Keratinocyte (primary cell): ENCODE results near the gene GRAMD1B. TPM values are rescaled to one million over a fixed set of nuclear protein-coding genes. Genes with fewer than 3 reads are reported as not detected.

Experiments used
- DNase-seq: peaks from one replicate; pipeline ENCODE4 v3.0.0-alpha.2; 2011; ENCODE audit warnings: low read depth, missing footprints, low spot score
- FAIRE-seq: peaks from 2 replicates; lab custom pipeline; 2011; peaks lifted over from hg19 to GRCh38; lab: Jason Lieb, UNC
- H2AFZ ChIP-seq: 2 replicates; pipeline ENCODE4 v1.6.0; 2012; ENCODE audit warnings: low read length, control low read depth, inconsistent platforms; ENCODE audit not compliant: control insufficient read depth
- H3K27ac ChIP-seq: 2 replicates; pipeline ENCODE4 v1.5.1; 2011; ENCODE audit warnings: low read length; ENCODE audit not compliant: control insufficient read depth, insufficient read depth
- H3K27me3 ChIP-seq: 3 replicates; pipeline ENCODE4 v1.6.0; 2011; ENCODE audit warnings: low read length; ENCODE audit not compliant: control insufficient read depth, insufficient read depth; ENCODE audit errors: extremely low read depth
- H3K36me3 ChIP-seq, 2 experiments: 2 replicates in 1 of 2; 3 replicates in 1 of 2; pipeline ENCODE4 v1.5.1; 2011; ENCODE audit warnings: low read length in 2 of 2, mild to moderate bottlenecking in 1 of 2; ENCODE audit not compliant: control insufficient read depth in 2 of 2, insufficient read depth in 2 of 2; ENCODE audit errors: extremely low read depth in 1 of 2
- H3K4me1 ChIP-seq: 3 replicates; pipeline ENCODE4 v1.5.1; 2011; ENCODE audit warnings: low read length; ENCODE audit not compliant: control insufficient read depth, insufficient read depth; ENCODE audit errors: extremely low read depth
- H3K4me2 ChIP-seq: 3 replicates; pipeline ENCODE4 v1.6.0; 2011; ENCODE audit warnings: low read depth, low read length; ENCODE audit not compliant: control insufficient read depth, insufficient read depth; ENCODE audit errors: extremely low read depth
- H3K4me3 ChIP-seq, 3 experiments: fragments of 200-600 bp in 1 of 3; sonication (generic) in 1 of 3; 2 replicates in 2 of 3; 3 replicates in 1 of 3; pipeline ENCODE4 v1.5.1; 2011 to 2016; ENCODE audit warnings: low read length in 3 of 3, mild to moderate bottlenecking in 3 of 3, control low read depth in 2 of 3, inconsistent platforms in 1 of 3, low read depth in 1 of 3, mixed read lengths in 1 of 3, mixed run types in 1 of 3, moderate library complexity in 1 of 3; ENCODE audit not compliant: control insufficient read depth in 2 of 3, insufficient read depth in 2 of 3; ENCODE audit errors: extremely low read depth in 1 of 3
- H3K79me2 ChIP-seq: 2 replicates; pipeline ENCODE4 v1.6.0; 2012; ENCODE audit warnings: low read length; ENCODE audit not compliant: control insufficient read depth, insufficient read depth
- H3K9ac ChIP-seq: 3 replicates; pipeline ENCODE4 v1.6.0; 2011; ENCODE audit warnings: low read length; ENCODE audit not compliant: control insufficient read depth, insufficient read depth; ENCODE audit errors: extremely low read depth
- H3K9me1 ChIP-seq: 3 replicates; pipeline ENCODE4 v1.6.0; 2011; ENCODE audit warnings: low read length; ENCODE audit not compliant: control insufficient read depth, insufficient read depth; ENCODE audit errors: extremely low read depth
- H3K9me3 ChIP-seq: 2 replicates; pipeline ENCODE4 v1.5.1; 2012; ENCODE audit warnings: low read depth, low read length; ENCODE audit not compliant: control insufficient read depth
- H4K20me1 ChIP-seq: 3 replicates; pipeline ENCODE4 v1.6.0; 2011; ENCODE audit warnings: low read length; ENCODE audit not compliant: control insufficient read depth, insufficient read depth; ENCODE audit errors: extremely low read depth
- EZH2 ChIP-seq: IDR thresholded peaks from one replicate; pipeline ENCODE4 v1.6.1; 2012; ENCODE audit warnings: inconsistent platforms, mild to moderate bottlenecking, low read length, moderate library complexity
- dilution Hi-C: fragments of 300-500 bp; cut with MboI; formaldehyde crosslinking; loops from one replicate; pipeline ENCODE4 v1.7.0; 2020; ENCODE audit warnings: low sequenced_read_pairs; ENCODE audit not compliant: extremely low pct_ligation_motif_present
- polyA plus RNA-seq, 5 experiments: library from polyadenylated mRNA; depleted of rRNA in 3 of 5; stranded (reverse) in 3 of 5; stranded (forward) in 1 of 5; unstranded in 1 of 5; fragments of >200 nt; gene quantifications; 1 replicate in 1 of 5; 2 replicates in 3 of 5; 3 replicates in 1 of 5; pipeline versions ENCODE4 v1.2.1 to v1.2.3, GENCODE V29; 2011 to 2012; ENCODE audit warnings: missing spikeins in 2 of 5, low read depth in 1 of 5, low replicate concordance in 1 of 5
- TF ChIP-seq, protein P1 (sequence below), 3 experiments: IDR thresholded peaks in 1 of 3; conservative IDR thresholded peaks in 1 of 3; optimal IDR thresholded peaks in 1 of 3; 2 replicates in 2 of 3; 3 replicates in 1 of 3; pipeline versions ENCODE3 to v1.5.1; 2011; ENCODE audit warnings: low read length in 3 of 3, mild to moderate bottlenecking in 3 of 3, moderate library complexity in 2 of 3, control low read depth in 1 of 3, inconsistent platforms in 1 of 3; ENCODE audit not compliant: insufficient read depth in 2 of 3; ENCODE audit errors: extremely low read depth in 1 of 3

GRAMD1B gene
- polyA plus RNA-seq, 1 donor (not counting 4 experiments of a cell fraction or from before 2014, with no cell fraction given), result 0.04 TPM

DNA sequence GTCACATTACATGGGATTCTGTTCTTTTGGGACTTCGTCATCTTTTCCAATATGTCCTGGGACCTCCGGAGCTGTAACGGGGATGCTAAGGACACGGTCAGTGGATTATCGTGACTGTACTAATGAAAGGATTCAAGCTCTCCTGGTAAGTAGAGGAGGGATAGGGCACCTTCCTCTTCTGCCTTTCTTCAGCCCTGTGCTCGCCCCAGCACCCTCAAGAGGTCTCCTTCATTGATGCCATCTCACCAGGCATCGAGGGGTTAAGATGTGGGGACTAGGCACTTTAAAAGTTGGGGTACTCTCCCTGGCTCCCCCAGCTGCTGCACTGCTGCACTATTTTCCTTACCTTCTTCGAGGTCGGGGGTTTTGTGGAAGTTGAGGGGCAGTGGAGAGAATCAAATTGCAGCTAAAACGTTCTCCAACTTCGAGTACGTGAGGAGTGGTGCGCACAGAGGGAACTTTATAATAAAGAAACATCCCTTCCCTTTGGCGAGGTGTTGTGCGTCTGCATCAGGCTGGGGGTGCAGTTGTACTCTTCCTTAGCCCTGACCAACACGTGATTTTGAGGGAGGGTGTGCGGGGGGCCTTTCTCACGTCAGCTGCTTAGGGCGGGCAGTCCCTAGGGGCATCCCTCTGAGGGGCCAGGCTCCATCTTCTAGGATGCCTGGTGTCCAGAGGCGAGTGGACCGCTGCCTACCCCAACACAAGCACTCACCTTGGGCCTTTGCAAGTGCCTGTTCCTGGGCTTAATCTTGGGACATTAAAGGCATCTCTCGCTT lies 96.1 kb downstream of the GRAMD1B start:
- Histone ChIP-seq H3K9ac (no peak overlapping the region), H3K4me1 (no peaks in the 10 kb centered on the region), H3K27ac (no peak overlapping the region), H3K79me2 (no peaks in the 10 kb centered on the region), H4K20me1 (no peaks in the 10 kb centered on the region), H3K9me1 (no peaks in the 10 kb centered on the region), H3K27me3 (peaks cover 35% of the 10 kb centered on the region), H3K9me3 (no peaks in the 10 kb centered on the region), H3K36me3 (no peaks in the 10 kb centered on the region), H3K4me3 (peak overlapping the region in 1 of 3 experiments; percentile 31), H3K4me2 (peak overlapping the region; percentile 64), H2AFZ (no peak overlapping the region)
- FAIRE-seq (no peak), DNase-seq (no peak)
- dilution Hi-C loops, result no loop called here
- TF ChIP-seq, protein P1, sequence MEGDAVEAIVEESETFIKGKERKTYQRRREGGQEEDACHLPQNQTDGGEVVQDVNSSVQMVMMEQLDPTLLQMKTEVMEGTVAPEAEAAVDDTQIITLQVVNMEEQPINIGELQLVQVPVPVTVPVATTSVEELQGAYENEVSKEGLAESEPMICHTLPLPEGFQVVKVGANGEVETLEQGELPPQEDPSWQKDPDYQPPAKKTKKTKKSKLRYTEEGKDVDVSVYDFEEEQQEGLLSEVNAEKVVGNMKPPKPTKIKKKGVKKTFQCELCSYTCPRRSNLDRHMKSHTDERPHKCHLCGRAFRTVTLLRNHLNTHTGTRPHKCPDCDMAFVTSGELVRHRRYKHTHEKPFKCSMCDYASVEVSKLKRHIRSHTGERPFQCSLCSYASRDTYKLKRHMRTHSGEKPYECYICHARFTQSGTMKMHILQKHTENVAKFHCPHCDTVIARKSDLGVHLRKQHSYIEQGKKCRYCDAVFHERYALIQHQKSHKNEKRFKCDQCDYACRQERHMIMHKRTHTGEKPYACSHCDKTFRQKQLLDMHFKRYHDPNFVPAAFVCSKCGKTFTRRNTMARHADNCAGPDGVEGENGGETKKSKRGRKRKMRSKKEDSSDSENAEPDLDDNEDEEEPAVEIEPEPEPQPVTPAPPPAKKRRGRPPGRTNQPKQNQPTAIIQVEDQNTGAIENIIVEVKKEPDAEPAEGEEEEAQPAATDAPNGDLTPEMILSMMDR (optimal IDR thresholded peaks at IDR 0.05 in 1 of 3, IDR thresholded peaks at IDR 0.05 in 1 of 3, conservative IDR thresholded peaks at IDR 0.05 in 1 of 3; ENCODE audit: extremely low read depth in 1 of 3, insufficient read depth in 2 of 3, low read length in 3 of 3), result no peak
- TF ChIP-seq EZH2, result no peak

DNA sequence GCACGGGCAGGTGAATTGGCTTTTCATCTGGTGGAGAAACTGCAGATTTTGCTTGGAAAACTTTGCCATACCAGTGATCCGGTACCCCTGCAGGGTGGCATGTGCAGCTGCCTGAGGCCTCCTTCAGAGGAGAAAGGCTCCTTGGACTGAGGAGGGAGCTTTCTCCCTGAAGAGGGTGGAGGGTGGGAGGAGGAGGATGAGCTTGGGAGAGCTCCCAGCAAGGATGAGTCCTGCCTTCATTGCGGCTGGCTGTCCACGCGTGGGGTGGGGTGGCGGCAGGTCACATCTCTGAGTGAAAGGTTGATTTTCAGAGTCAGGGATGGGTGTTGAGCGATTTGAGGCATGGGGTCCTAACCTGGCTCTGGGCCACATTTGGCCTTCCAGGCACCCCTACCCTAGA lies 96.8 kb downstream of the GRAMD1B start:
- Histone ChIP-seq H3K27ac (no peak overlapping the region), H3K9me1 (no peaks in the 10 kb centered on the region), H2AFZ (no peak overlapping the region), H3K9me3 (no peaks in the 10 kb centered on the region), H3K4me2 (no peak overlapping the region), H3K4me3 (no peak overlapping the region), H4K20me1 (no peaks in the 10 kb centered on the region), H3K9ac (no peak overlapping the region), H3K4me1 (no peaks in the 10 kb centered on the region), H3K79me2 (no peaks in the 10 kb centered on the region), H3K27me3 (peaks cover 35% of the 10 kb centered on the region), H3K36me3 (no peaks in the 10 kb centered on the region)
- FAIRE-seq (no peak), DNase-seq (no peak)
- dilution Hi-C loops, result no loop called here
- no peak for TF ChIP-seq EZH2
- TF ChIP-seq, protein P1 (optimal IDR thresholded peaks at IDR 0.05 in 1 of 3, IDR thresholded peaks at IDR 0.05 in 1 of 3, conservative IDR thresholded peaks at IDR 0.05 in 1 of 3; ENCODE audit: extremely low read depth in 1 of 3, insufficient read depth in 2 of 3, low read length in 3 of 3), result no peak
